OCI-LY3 (cell line): ENCODE measurements around the gene TRRAP.

Experiments
- CTCF ChIP-seq: fragments of 200-600, 300-600 bp; sonication (generic); IDR thresholded peaks from 2 replicates; pipeline ENCODE4 v1.5.1; 2014; ENCODE audit warnings: antibody characterized with exemption, low read length, low read depth
- EZH2phosphoT487 ChIP-seq: fragments of 200-600 bp; shearing (Covaris generic); IDR thresholded peaks from 2 replicates; pipeline ENCODE4 v1.6.1; 2018; ENCODE audit warnings: antibody characterized with exemption, mixed run types, low read depth

- no peak for TF ChIP-seq CTCF
- TF ChIP-seq EZH2phosphoT487: no peak
Observed at GRCh38 chr7:99016196-99016595, 137.9 kb downstream of the TRRAP start.
